HL-60 (cell line): ENCODE measurements around the gene ART1.

Experiments
- REST ChIP-seq: IDR thresholded peaks from 2 replicates; pipeline ENCODE4 v1.6.1; 2012; ENCODE audit warnings: low read depth; ENCODE audit not compliant: insufficient replicate concordance
- SPI1 ChIP-seq: IDR thresholded peaks from 2 replicates; pipeline ENCODE4 v1.6.1; 2012; ENCODE audit warnings: low read depth, mild to moderate bottlenecking, borderline replicate concordance
- TF ChIP-seq, protein P1 (sequence below): IDR thresholded peaks from one replicate; pipeline ENCODE4 v1.5.1; 2011; ENCODE audit warnings: low read length, control low read depth, inconsistent platforms; ENCODE audit not compliant: insufficient read depth

GRCh38 chr11:3637201-3637600, 7.7 kb upstream of the ART1 start:
- TF ChIP-seq, protein P1, sequence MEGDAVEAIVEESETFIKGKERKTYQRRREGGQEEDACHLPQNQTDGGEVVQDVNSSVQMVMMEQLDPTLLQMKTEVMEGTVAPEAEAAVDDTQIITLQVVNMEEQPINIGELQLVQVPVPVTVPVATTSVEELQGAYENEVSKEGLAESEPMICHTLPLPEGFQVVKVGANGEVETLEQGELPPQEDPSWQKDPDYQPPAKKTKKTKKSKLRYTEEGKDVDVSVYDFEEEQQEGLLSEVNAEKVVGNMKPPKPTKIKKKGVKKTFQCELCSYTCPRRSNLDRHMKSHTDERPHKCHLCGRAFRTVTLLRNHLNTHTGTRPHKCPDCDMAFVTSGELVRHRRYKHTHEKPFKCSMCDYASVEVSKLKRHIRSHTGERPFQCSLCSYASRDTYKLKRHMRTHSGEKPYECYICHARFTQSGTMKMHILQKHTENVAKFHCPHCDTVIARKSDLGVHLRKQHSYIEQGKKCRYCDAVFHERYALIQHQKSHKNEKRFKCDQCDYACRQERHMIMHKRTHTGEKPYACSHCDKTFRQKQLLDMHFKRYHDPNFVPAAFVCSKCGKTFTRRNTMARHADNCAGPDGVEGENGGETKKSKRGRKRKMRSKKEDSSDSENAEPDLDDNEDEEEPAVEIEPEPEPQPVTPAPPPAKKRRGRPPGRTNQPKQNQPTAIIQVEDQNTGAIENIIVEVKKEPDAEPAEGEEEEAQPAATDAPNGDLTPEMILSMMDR: no peak
- TF ChIP-seq SPI1 (no peak), REST (no peak)
